Gastrocnemius medialis (tissue), 4 donors: ENCODE data around the gene LRFN3.

ENCODE experiments used
- POLR2A ChIP-seq, 2 donors: fragments of 450-650 bp; IDR thresholded peaks; one replicate each; pipeline ENCODE4 v1.6.1; 2017; ENCODE audit warnings: antibody characterized with exemption in 2 of 2, mild to moderate bottlenecking in 2 of 2, moderate library complexity in 2 of 2
- TF ChIP-seq, protein P1 (sequence below), 5 experiments: fragments of 450-650 bp in 3 of 5; fragments of 200-600 bp in 2 of 5; sonication (generic) in 2 of 5; IDR thresholded peaks in 4 of 5; conservative IDR thresholded peaks in 1 of 5; 1 replicate in 4 of 5; 2 replicates in 1 of 5; pipeline ENCODE4 v1.5.1; 2016 to 2019; ENCODE audit warnings: antibody characterized with exemption in 5 of 5, mild to moderate bottlenecking in 3 of 5, moderate library complexity in 3 of 5

DNA sequence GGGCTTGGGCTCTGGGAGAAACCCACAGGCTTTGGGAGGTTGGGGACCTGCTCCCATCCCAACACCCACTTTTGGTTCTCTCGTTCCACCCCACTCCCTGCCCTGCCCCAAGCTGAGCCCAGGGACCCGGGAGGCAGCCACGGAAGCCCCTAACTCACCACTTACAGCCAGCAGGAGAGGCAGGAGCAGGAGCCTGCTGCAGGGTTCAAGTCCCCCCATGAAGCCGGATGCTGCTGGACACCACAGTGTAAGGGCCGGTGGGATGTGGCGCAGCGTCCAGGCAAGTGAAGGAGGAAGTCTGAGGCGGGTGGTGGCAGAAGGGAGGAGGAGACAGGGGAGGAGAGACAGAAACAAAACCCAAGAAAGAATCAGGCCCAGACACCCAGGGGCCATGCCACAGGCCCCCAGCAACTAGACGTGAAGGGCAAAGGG lies 28.1 kb upstream of the LRFN3 start, which contains the start of gene TYROBP:
- TF ChIP-seq, protein P1, sequence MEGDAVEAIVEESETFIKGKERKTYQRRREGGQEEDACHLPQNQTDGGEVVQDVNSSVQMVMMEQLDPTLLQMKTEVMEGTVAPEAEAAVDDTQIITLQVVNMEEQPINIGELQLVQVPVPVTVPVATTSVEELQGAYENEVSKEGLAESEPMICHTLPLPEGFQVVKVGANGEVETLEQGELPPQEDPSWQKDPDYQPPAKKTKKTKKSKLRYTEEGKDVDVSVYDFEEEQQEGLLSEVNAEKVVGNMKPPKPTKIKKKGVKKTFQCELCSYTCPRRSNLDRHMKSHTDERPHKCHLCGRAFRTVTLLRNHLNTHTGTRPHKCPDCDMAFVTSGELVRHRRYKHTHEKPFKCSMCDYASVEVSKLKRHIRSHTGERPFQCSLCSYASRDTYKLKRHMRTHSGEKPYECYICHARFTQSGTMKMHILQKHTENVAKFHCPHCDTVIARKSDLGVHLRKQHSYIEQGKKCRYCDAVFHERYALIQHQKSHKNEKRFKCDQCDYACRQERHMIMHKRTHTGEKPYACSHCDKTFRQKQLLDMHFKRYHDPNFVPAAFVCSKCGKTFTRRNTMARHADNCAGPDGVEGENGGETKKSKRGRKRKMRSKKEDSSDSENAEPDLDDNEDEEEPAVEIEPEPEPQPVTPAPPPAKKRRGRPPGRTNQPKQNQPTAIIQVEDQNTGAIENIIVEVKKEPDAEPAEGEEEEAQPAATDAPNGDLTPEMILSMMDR (IDR thresholded peaks at IDR 0.05 in 4 of 5, conservative IDR thresholded peaks at IDR 0.05 in 1 of 5), result no peak
- peak; percentile 11 to 36 for TF ChIP-seq POLR2A (IDR thresholded peaks at IDR 0.05)
